ENCODE measurements around the gene EVX2.

EVX2 gene

GRCh38 chr2:176109192-176109901 is 25.6 kb upstream of the EVX2 start:
- no peak overlapping the region for H4K5ac ChIP-seq (ENCODE audit: low read length)
- H2BK5ac ChIP-seq (ENCODE audit: low read length), result no peak overlapping the region
- no peak overlapping the region for H3K4me2 ChIP-seq (ENCODE audit: low read length)
- no peak overlapping the region for H3K4me3 ChIP-seq (ENCODE audit: low read length)
- H3K27ac ChIP-seq (ENCODE audit: low read depth, low read length), result no peak overlapping the region
- H3K36me3 ChIP-seq (ENCODE audit: control insufficient read depth, insufficient read depth, low read length), result no peaks in the 10 kb centered on the region
- H3K18ac ChIP-seq (ENCODE audit: low read length), result no peak overlapping the region
- no peaks in the 10 kb centered on the region for H3K4me1 ChIP-seq (ENCODE audit: control insufficient read depth, low read depth, low read length)
- no peaks in the 10 kb centered on the region for H3K79me1 ChIP-seq (ENCODE audit: low read length)
- H3K4ac ChIP-seq (ENCODE audit: low read depth, low read length), result no peak overlapping the region
- H2BK120ac ChIP-seq (ENCODE audit: low read depth, low read length), result no peak overlapping the region
- DNase-seq, result no peak
- H2AK5ac ChIP-seq (ENCODE audit: low read length), result no peak overlapping the region
- peaks cover 85% of the 10 kb centered on the region for H3K27me3 ChIP-seq (ENCODE audit: insufficient read depth, low read length, poor library complexity)
- no peak overlapping the region for H4K8ac ChIP-seq (ENCODE audit: low read depth, low read length)
- H3K23ac ChIP-seq (ENCODE audit: low read length), result no peak overlapping the region
- H2BK15ac ChIP-seq (replicated peaks; ENCODE audit: low read depth), result no peak overlapping the region
- WGBS (ENCODE audit: extremely low coverage, insufficient coverage, low lambda C conversion rate), result no CpG with 5 or more reads among the region's 26 CpGs
- no peaks in the 10 kb centered on the region for H3K79me2 ChIP-seq (ENCODE audit: control insufficient read depth, insufficient read depth, low read length)
- no peak overlapping the region for H3K56ac ChIP-seq (ENCODE audit: low read length)
- no peak overlapping the region for H3K9ac ChIP-seq (ENCODE audit: low read length)

GRCh38 chr2:176107731-176108181 is 24.0 kb upstream of the EVX2 start:
- no peaks in the 10 kb centered on the region for H3K4me1 ChIP-seq (ENCODE audit: control insufficient read depth, low read depth, low read length)
- no peak overlapping the region for H2BK120ac ChIP-seq (ENCODE audit: low read depth, low read length)
- no CpG with 5 or more reads among the region's 59 CpGs for WGBS (ENCODE audit: extremely low coverage, insufficient coverage, low lambda C conversion rate)
- no peak overlapping the region for H3K23ac ChIP-seq (ENCODE audit: low read length)
- no peak overlapping the region for H3K56ac ChIP-seq (ENCODE audit: low read length)
- H3K36me3 ChIP-seq (ENCODE audit: control insufficient read depth, insufficient read depth, low read length), result no peaks in the 10 kb centered on the region
- DNase-seq, result no peak
- no peaks in the 10 kb centered on the region for H3K79me1 ChIP-seq (ENCODE audit: low read length)
- H2AK5ac ChIP-seq (ENCODE audit: low read length), result no peak overlapping the region
- no peak overlapping the region for H2BK15ac ChIP-seq (replicated peaks; ENCODE audit: low read depth)
- no peak overlapping the region for H2BK5ac ChIP-seq (ENCODE audit: low read length)
- no peak overlapping the region for H3K4me3 ChIP-seq (ENCODE audit: low read length)
- no peak overlapping the region for H3K4me2 ChIP-seq (ENCODE audit: low read length)
- no peak overlapping the region for H3K9ac ChIP-seq (ENCODE audit: low read length)
- H3K79me2 ChIP-seq (ENCODE audit: control insufficient read depth, insufficient read depth, low read length), result no peaks in the 10 kb centered on the region
- no peak overlapping the region for H3K18ac ChIP-seq (ENCODE audit: low read length)
- H4K5ac ChIP-seq (ENCODE audit: low read length), result no peak overlapping the region
- H3K4ac ChIP-seq (ENCODE audit: low read depth, low read length), result no peak overlapping the region
- H4K8ac ChIP-seq (ENCODE audit: low read depth, low read length), result no peak overlapping the region
- H3K27ac ChIP-seq (ENCODE audit: low read depth, low read length), result no peak overlapping the region
- H3K27me3 ChIP-seq (ENCODE audit: insufficient read depth, low read length, poor library complexity), result peaks cover 85% of the 10 kb centered on the region

- H2BK120ac ChIP-seq (ENCODE audit: low read depth, low read length), result no peak within 1 kb of the TSS
- no peak within 1 kb of the TSS for H3K56ac ChIP-seq (ENCODE audit: low read length)
- H3K9ac ChIP-seq (ENCODE audit: low read length), result no peak within 1 kb of the TSS
- H3K4me2 ChIP-seq (ENCODE audit: low read length), result peak within 1 kb of the TSS; percentile 46
- H4K8ac ChIP-seq (ENCODE audit: low read depth, low read length), result no peak within 1 kb of the TSS
- DNase-seq, result peak; percentile 75
- no peak within 1 kb of the TSS for H2AK5ac ChIP-seq (ENCODE audit: low read length)
- H3K27me3 ChIP-seq (ENCODE audit: insufficient read depth, low read length, poor library complexity), result peaks cover 85% of the 10 kb centered on the region
- H3K4ac ChIP-seq (ENCODE audit: low read depth, low read length), result no peak within 1 kb of the TSS
- no peaks in the 10 kb centered on the region for H3K79me2 ChIP-seq (ENCODE audit: control insufficient read depth, insufficient read depth, low read length)
- no peak within 1 kb of the TSS for H2BK5ac ChIP-seq (ENCODE audit: low read length)
- no peak within 1 kb of the TSS for H4K5ac ChIP-seq (ENCODE audit: low read length)
- WGBS (ENCODE audit: extremely low coverage, insufficient coverage, low lambda C conversion rate), result no CpG with 5 or more reads among the region's 85 CpGs
- H3K4me3 ChIP-seq (ENCODE audit: low read length), result no peak within 1 kb of the TSS
- no peak within 1 kb of the TSS for H3K23ac ChIP-seq (ENCODE audit: low read length)
- H3K4me1 ChIP-seq (ENCODE audit: control insufficient read depth, low read depth, low read length), result no peaks in the 10 kb centered on the region
- no peak within 1 kb of the TSS for H3K27ac ChIP-seq (ENCODE audit: low read depth, low read length)
- H3K79me1 ChIP-seq (ENCODE audit: low read length), result no peaks in the 10 kb centered on the region
- H2BK15ac ChIP-seq (replicated peaks; ENCODE audit: low read depth), result no peak within 1 kb of the TSS
- H3K36me3 ChIP-seq (ENCODE audit: control insufficient read depth, insufficient read depth, low read length), result no peaks in the 10 kb centered on the region
- H3K18ac ChIP-seq (ENCODE audit: low read length), result peak within 1 kb of the TSS; percentile 34
These were observed 23.1 kb upstream of the EVX2 start, which contains the start of gene HOXD11 for GRCh38 chr2:176106581-176107539. TSS of gene HOXD11 (plus strand) at chr2:176107280. CDS start at chr2:176107356, 76 bp downstream.

GRCh38 chr2:176105730-176106580 is 22.2 kb upstream of the EVX2 start:
- Histone ChIP-seq H4K8ac (ENCODE audit: low read depth, low read length) (no peak overlapping the region), H3K4me3 (ENCODE audit: low read length) (no peak overlapping the region), H3K56ac (ENCODE audit: low read length) (no peak overlapping the region), H3K27me3 (ENCODE audit: insufficient read depth, low read length, poor library complexity) (peaks cover 88% of the 10 kb centered on the region), H2BK15ac (replicated peaks; ENCODE audit: low read depth) (no peak overlapping the region), H4K5ac (ENCODE audit: low read length) (no peak overlapping the region), H2BK5ac (ENCODE audit: low read length) (no peak overlapping the region), H3K79me1 (ENCODE audit: low read length) (no peaks in the 10 kb centered on the region), H2BK120ac (ENCODE audit: low read depth, low read length) (no peak overlapping the region), H3K9ac (ENCODE audit: low read length) (no peak overlapping the region), H3K23ac (ENCODE audit: low read length) (no peak overlapping the region), H3K36me3 (ENCODE audit: control insufficient read depth, insufficient read depth, low read length) (no peaks in the 10 kb centered on the region), H3K79me2 (ENCODE audit: control insufficient read depth, insufficient read depth, low read length) (no peaks in the 10 kb centered on the region), H3K18ac (ENCODE audit: low read length) (no peak overlapping the region), H2AK5ac (ENCODE audit: low read length) (no peak overlapping the region), H3K27ac (ENCODE audit: low read depth, low read length) (no peak overlapping the region), H3K4ac (ENCODE audit: low read depth, low read length) (no peak overlapping the region), H3K4me1 (ENCODE audit: control insufficient read depth, low read depth, low read length) (no peaks in the 10 kb centered on the region), H3K4me2 (ENCODE audit: low read length) (peak overlapping the region; percentile 18)
- no peak for DNase-seq
- WGBS (ENCODE audit: extremely low coverage, insufficient coverage, low lambda C conversion rate), result no CpG with 5 or more reads among the region's 25 CpGs

- H3K79me2 ChIP-seq (ENCODE audit: control insufficient read depth, insufficient read depth, low read length), result no peaks in the 10 kb centered on the region
- no peaks in the 10 kb centered on the region for H3K36me3 ChIP-seq (ENCODE audit: control insufficient read depth, insufficient read depth, low read length)
- H3K27ac ChIP-seq (ENCODE audit: low read depth, low read length), result no peak overlapping the region
- no CpG with 5 or more reads among the region's 25 CpGs for WGBS (ENCODE audit: extremely low coverage, insufficient coverage, low lambda C conversion rate)
- peaks cover 90% of the 10 kb centered on the region for H3K27me3 ChIP-seq (ENCODE audit: insufficient read depth, low read length, poor library complexity)
- no peak overlapping the region for H3K4ac ChIP-seq (ENCODE audit: low read depth, low read length)
- no peak for DNase-seq
- H4K5ac ChIP-seq (ENCODE audit: low read length), result no peak overlapping the region
- H2BK5ac ChIP-seq (ENCODE audit: low read length), result no peak overlapping the region
- H2BK15ac ChIP-seq (replicated peaks; ENCODE audit: low read depth), result no peak overlapping the region
- no peak overlapping the region for H3K9ac ChIP-seq (ENCODE audit: low read length)
- no peak overlapping the region for H3K4me3 ChIP-seq (ENCODE audit: low read length)
- peak overlapping the region; percentile 6 for H3K23ac ChIP-seq (ENCODE audit: low read length)
- no peak overlapping the region for H4K8ac ChIP-seq (ENCODE audit: low read depth, low read length)
- no peaks in the 10 kb centered on the region for H3K4me1 ChIP-seq (ENCODE audit: control insufficient read depth, low read depth, low read length)
- H3K79me1 ChIP-seq (ENCODE audit: low read length), result no peaks in the 10 kb centered on the region
- no peak overlapping the region for H2BK120ac ChIP-seq (ENCODE audit: low read depth, low read length)
- peak overlapping the region; percentile 57 for H3K4me2 ChIP-seq (ENCODE audit: low read length)
- H3K18ac ChIP-seq (ENCODE audit: low read length), result no peak overlapping the region
- no peak overlapping the region for H3K56ac ChIP-seq (ENCODE audit: low read length)
- H2AK5ac ChIP-seq (ENCODE audit: low read length), result no peak overlapping the region
These were observed 21.4 kb upstream of the EVX2 start for GRCh38 chr2:176105078-176105729.

Data from mesendoderm (in vitro differentiated cells).